BLaER1 (cell line): ENCODE data around the gene CBLN2.

ENCODE experiments used
- H3K27ac ChIP-seq: shearing (Covaris generic); formaldehyde crosslinking; 2 replicates; pipeline ENCODE4 v1.8.1; 2022
- H3K27me3 ChIP-seq: shearing (Covaris generic); formaldehyde crosslinking; 2 replicates; pipeline ENCODE4 v1.8.1; 2022
- H3K36me3 ChIP-seq: shearing (Covaris generic); formaldehyde crosslinking; 2 replicates; pipeline ENCODE4 v1.8.1; 2022
- H3K4me1 ChIP-seq: shearing (Covaris generic); formaldehyde crosslinking; 2 replicates; pipeline ENCODE4 v1.8.1; 2022
- H3K4me2 ChIP-seq: shearing (Covaris generic); formaldehyde crosslinking; 2 replicates; pipeline ENCODE4 v1.8.1; 2022
- H3K4me3 ChIP-seq: shearing (Covaris generic); formaldehyde crosslinking; 2 replicates; pipeline ENCODE4 v1.8.1; 2022
- H3K9ac ChIP-seq: shearing (Covaris generic); formaldehyde crosslinking; 2 replicates; pipeline ENCODE4 v1.8.1; 2022
- H3K9me3 ChIP-seq: shearing (Covaris generic); formaldehyde crosslinking; 2 replicates; pipeline ENCODE4 v1.8.1; 2022
- H4K20me1 ChIP-seq: shearing (Covaris generic); formaldehyde crosslinking; 2 replicates; pipeline ENCODE4 v1.8.1; 2022
- Cebpa-rat ChIP-seq: shearing (Covaris generic); IDR thresholded peaks from 2 replicates; pipeline ENCODE4 v1.8.1; 2022

CBLN2 gene

GRCh38 chr18:72544092-72544886 lies at the start of gene CBLN2:
CBLN2 (minus strand) TSS chr18:72544342; CDS start chr18:72542160, 2,182 bp downstream.
- no peaks in the 10 kb centered on the region for H3K36me3 ChIP-seq
- H3K4me3 ChIP-seq: no peak within 1 kb of the TSS
- H4K20me1 ChIP-seq: no peaks in the 10 kb centered on the region
- 0 out of 2 replicates have a peak, but pooled peaks cover 5% of the 10 kb centered on the region for H3K27me3 ChIP-seq
- H3K4me2 ChIP-seq: no peak within 1 kb of the TSS
- no peaks in the 10 kb centered on the region for H3K4me1 ChIP-seq
- peaks cover 29% of the 10 kb centered on the region for H3K9me3 ChIP-seq
- H3K9ac ChIP-seq: no peak within 1 kb of the TSS
- no peak for TF ChIP-seq Cebpa-rat
- H3K27ac ChIP-seq: no peak within 1 kb of the TSS

- Histone ChIP-seq H3K27ac (no peak overlapping the region), H3K4me1 (no peaks in the 10 kb centered on the region), H3K36me3 (no peaks in the 10 kb centered on the region), H3K4me3 (no peak overlapping the region), H3K9ac (no peak overlapping the region), H3K9me3 (peaks cover 14% of the 10 kb centered on the region), H3K27me3 (no peaks in the 10 kb centered on the region), H4K20me1 (no peaks in the 10 kb centered on the region), H3K4me2 (no peak overlapping the region)
- no peak for TF ChIP-seq Cebpa-rat
Observed at GRCh38 chr18:72588360-72588759, 44.2 kb upstream of the CBLN2 start.

GRCh38 chr18:72584787-72585186 lies 40.6 kb upstream of the CBLN2 start:
- no peak for TF ChIP-seq Cebpa-rat
- H3K4me2 ChIP-seq: no peak overlapping the region
- H3K9ac ChIP-seq: no peak overlapping the region
- no peaks in the 10 kb centered on the region for H3K36me3 ChIP-seq
- peaks cover 14% of the 10 kb centered on the region for H3K9me3 ChIP-seq
- no peaks in the 10 kb centered on the region for H3K27me3 ChIP-seq
- H4K20me1 ChIP-seq: no peaks in the 10 kb centered on the region
- H3K27ac ChIP-seq: no peak overlapping the region
- H3K4me1 ChIP-seq: no peaks in the 10 kb centered on the region
- H3K4me3 ChIP-seq: no peak overlapping the region

GRCh38 chr18:72581976-72582375 lies 37.8 kb upstream of the CBLN2 start:
- no peaks in the 10 kb centered on the region for H3K4me1 ChIP-seq
- TF ChIP-seq Cebpa-rat: no peak

GRCh38 chr18:72572896-72573295 lies 28.8 kb upstream of the CBLN2 start:
- Histone ChIP-seq H3K4me3 (no peak overlapping the region), H3K36me3 (no peaks in the 10 kb centered on the region), H3K27ac (no peak overlapping the region), H3K27me3 (no peaks in the 10 kb centered on the region), H3K4me2 (no peak overlapping the region), H4K20me1 (no peaks in the 10 kb centered on the region), H3K9me3 (no peaks in the 10 kb centered on the region), H3K9ac (no peak overlapping the region), H3K4me1 (no peaks in the 10 kb centered on the region)
- TF ChIP-seq Cebpa-rat: no peak

More at GRCh38 chr18:72581976-72582375, 37.8 kb upstream of the CBLN2 start:
- Histone ChIP-seq H4K20me1 (no peaks in the 10 kb centered on the region), H3K9me3 (peaks cover 14% of the 10 kb centered on the region), H3K27me3 (no peaks in the 10 kb centered on the region), H3K27ac (no peak overlapping the region), H3K4me2 (no peak overlapping the region), H3K36me3 (no peaks in the 10 kb centered on the region), H3K9ac (no peak overlapping the region), H3K4me3 (no peak overlapping the region)

GRCh38 chr18:72566290-72566689 lies 22.1 kb upstream of the CBLN2 start:
- H3K36me3 ChIP-seq: no peaks in the 10 kb centered on the region

GRCh38 chr18:72555968-72556367 lies 11.8 kb upstream of the CBLN2 start:
- Histone ChIP-seq H3K36me3 (no peaks in the 10 kb centered on the region), H3K4me1 (no peaks in the 10 kb centered on the region), H3K4me3 (no peak overlapping the region), H3K27ac (no peak overlapping the region), H3K27me3 (no peaks in the 10 kb centered on the region), H3K9ac (no peak overlapping the region), H4K20me1 (no peaks in the 10 kb centered on the region), H3K9me3 (no peaks in the 10 kb centered on the region), H3K4me2 (no peak overlapping the region)
- no peak for TF ChIP-seq Cebpa-rat

More at GRCh38 chr18:72566290-72566689, 22.1 kb upstream of the CBLN2 start:
- Histone ChIP-seq H3K27me3 (no peaks in the 10 kb centered on the region), H3K4me1 (no peaks in the 10 kb centered on the region), H3K9ac (no peak overlapping the region), H4K20me1 (no peaks in the 10 kb centered on the region), H3K9me3 (peaks cover 6% of the 10 kb centered on the region; the same call in 1 of the 2 replicates), H3K4me3 (no peak overlapping the region), H3K27ac (no peak overlapping the region), H3K4me2 (no peak overlapping the region)
- no peak for TF ChIP-seq Cebpa-rat

GRCh38 chr18:72555101-72555500 lies 11.0 kb upstream of the CBLN2 start:
- no peak for TF ChIP-seq Cebpa-rat
- H3K4me2 ChIP-seq: no peak overlapping the region
- H3K4me1 ChIP-seq: no peaks in the 10 kb centered on the region

GRCh38 chr18:72543357-72544055 lies 636 bp downstream of the CBLN2 start:
- Histone ChIP-seq H3K4me3 (no peak overlapping the region), H3K27ac (no peak overlapping the region), H3K4me2 (no peak overlapping the region), H3K4me1 (no peaks in the 10 kb centered on the region), H3K9ac (no peak overlapping the region), H3K9me3 (peaks cover 29% of the 10 kb centered on the region), H3K36me3 (no peaks in the 10 kb centered on the region), H4K20me1 (no peaks in the 10 kb centered on the region), H3K27me3 (0 out of 2 replicates have a peak, but pooled peaks cover 5% of the 10 kb centered on the region)
- no peak for TF ChIP-seq Cebpa-rat

More at GRCh38 chr18:72555101-72555500, 11.0 kb upstream of the CBLN2 start:
- Histone ChIP-seq H3K9me3 (no peaks in the 10 kb centered on the region), H4K20me1 (no peaks in the 10 kb centered on the region), H3K4me3 (no peak overlapping the region), H3K27me3 (no peaks in the 10 kb centered on the region), H3K36me3 (no peaks in the 10 kb centered on the region), H3K27ac (no peak overlapping the region), H3K9ac (no peak overlapping the region)

- Histone ChIP-seq H4K20me1 (no peaks in the 10 kb centered on the region), H3K9me3 (peaks cover 29% of the 10 kb centered on the region), H3K9ac (no peak overlapping the region), H3K4me3 (no peak overlapping the region), H3K4me1 (no peaks in the 10 kb centered on the region), H3K36me3 (no peaks in the 10 kb centered on the region), H3K27ac (no peak overlapping the region), H3K4me2 (no peak overlapping the region), H3K27me3 (0 out of 2 replicates have a peak, but pooled peaks cover 5% of the 10 kb centered on the region)
- TF ChIP-seq Cebpa-rat: no peak
Observed at GRCh38 chr18:72542984-72543356, 1.2 kb downstream of the CBLN2 start.
